SKM-1 treated with dmso at 0.1 percent for 144 hours (cell line): ENCODE results near the gene KCNE2.
"Not testable (repeated sequence)": the region's sequence is repeated elsewhere in the genome, so short reads cannot be mapped to it uniquely, and the experiment has no call there.

ENCODE experiments used
- DNase-seq: peaks from one replicate; lab custom pipeline; 2025; ENCODE audit not compliant: unreplicated experiment; lab: John Stamatoyannopoulos, UW

The KCNE2 gene

DNA sequence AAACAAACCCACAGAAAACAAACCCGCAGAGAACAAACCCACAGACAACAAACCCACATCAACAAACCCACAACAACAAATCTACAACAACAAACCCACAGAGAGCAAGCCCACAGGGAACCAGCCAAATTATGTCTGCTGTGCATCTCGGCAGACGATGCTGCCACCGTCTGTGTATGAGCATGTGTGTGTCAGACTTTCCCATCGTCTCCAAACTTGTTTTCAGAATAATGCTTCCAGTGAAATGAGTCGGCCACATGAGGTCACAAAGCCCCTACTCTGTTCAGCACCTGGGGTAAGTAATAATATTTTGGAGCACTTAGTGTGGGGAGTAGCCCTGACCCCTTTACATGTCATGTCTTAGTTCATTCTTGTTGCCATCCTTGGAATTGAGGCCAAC is 42.3 kb downstream of the KCNE2 start:
- DNase-seq: not testable (repeated sequence)

DNA sequence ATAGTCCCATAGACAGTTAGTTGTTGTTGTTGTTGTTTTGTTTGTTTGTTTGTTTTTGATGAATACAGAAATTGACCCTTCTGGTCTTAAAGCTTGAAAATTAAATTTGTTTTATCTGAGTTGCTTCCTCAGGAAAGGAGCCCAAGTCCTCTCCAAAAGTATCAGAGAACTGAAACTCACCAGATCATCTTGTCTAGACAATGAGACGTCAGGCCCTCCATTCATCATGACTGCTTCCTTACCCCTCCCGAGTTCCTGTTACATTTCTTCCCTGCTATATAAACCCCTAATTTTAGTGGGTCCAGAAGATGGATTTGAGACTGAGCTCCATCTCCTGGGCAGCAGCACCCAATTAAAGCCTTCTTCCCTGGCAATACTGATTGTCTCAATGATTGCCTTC is 42.9 kb downstream of the KCNE2 start:
- not testable (repeated sequence) for DNase-seq

DNA sequence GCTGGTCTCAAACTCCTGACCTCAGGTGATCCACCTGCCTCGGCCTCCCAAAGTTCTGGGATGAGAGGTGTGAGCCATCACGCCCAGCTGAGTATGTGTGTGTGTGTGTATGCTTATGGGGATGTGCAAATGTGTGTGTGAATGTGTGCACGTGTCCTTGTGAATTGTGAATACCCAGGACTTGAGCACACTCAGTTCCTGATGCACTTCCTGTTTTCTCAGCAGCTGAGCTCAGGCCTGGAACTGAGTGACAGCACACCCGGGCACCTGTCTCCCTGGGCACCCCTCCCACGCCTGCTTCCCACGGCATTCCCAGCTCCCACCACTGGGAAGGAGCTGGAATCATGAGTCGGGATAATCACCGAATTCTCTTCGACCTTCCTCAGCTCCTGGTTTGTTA is 43.5 kb downstream of the KCNE2 start:
- DNase-seq: not testable (repeated sequence)

DNA sequence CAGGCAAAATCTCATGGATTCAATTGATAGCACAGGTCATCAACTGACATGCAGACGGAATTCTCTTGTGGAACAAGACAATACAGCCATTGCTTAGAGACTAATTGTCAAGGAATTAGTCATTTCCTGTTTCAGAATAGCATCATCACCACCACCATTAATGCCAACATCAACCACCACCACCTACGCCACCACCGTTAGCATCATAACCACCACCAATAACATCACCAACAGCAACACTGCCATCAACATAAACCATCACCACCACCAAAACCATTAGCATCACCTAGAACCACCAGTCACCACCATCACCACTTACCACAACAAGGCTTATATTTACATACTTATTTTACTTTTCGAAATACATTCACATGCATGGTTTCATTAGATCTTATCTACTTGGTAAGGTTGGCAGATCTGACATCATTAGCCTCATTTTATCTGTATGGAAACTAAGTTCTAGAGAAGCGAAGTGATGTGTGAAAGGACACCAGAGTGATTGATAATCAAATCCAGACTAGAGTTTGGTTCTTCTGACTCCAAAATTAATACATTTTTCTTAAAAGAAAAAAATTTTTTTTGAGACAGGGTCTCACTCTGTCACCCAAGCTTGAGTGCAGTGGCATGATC is 53.8 kb downstream of the KCNE2 start:
- not testable (repeated sequence) for DNase-seq
